Measurements from ENCODE around the gene ANO7.

The ANO7 gene, protein sequence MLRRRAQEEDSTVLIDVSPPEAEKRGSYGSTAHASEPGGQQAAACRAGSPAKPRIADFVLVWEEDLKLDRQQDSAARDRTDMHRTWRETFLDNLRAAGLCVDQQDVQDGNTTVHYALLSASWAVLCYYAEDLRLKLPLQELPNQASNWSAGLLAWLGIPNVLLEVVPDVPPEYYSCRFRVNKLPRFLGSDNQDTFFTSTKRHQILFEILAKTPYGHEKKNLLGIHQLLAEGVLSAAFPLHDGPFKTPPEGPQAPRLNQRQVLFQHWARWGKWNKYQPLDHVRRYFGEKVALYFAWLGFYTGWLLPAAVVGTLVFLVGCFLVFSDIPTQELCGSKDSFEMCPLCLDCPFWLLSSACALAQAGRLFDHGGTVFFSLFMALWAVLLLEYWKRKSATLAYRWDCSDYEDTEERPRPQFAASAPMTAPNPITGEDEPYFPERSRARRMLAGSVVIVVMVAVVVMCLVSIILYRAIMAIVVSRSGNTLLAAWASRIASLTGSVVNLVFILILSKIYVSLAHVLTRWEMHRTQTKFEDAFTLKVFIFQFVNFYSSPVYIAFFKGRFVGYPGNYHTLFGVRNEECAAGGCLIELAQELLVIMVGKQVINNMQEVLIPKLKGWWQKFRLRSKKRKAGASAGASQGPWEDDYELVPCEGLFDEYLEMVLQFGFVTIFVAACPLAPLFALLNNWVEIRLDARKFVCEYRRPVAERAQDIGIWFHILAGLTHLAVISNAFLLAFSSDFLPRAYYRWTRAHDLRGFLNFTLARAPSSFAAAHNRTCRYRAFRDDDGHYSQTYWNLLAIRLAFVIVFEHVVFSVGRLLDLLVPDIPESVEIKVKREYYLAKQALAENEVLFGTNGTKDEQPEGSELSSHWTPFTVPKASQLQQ

GRCh38 chr2:241188361-241189092 lies at the start of gene ANO7:
TSS of gene ANO7 (plus strand) at chr2:241188677. CDS start at chr2:241190064, 1,387 bp downstream.
- DNase-seq = no peak

GRCh38 chr2:241139531-241140444 lies 48.7 kb upstream of the ANO7 start:
- no peak for DNase-seq

- no peak for DNase-seq
These were observed 48.0 kb upstream of the ANO7 start for GRCh38 chr2:241140445-241140840.

GRCh38 chr2:241141214-241141770 lies 47.2 kb upstream of the ANO7 start:
- no peak for DNase-seq

DNA sequence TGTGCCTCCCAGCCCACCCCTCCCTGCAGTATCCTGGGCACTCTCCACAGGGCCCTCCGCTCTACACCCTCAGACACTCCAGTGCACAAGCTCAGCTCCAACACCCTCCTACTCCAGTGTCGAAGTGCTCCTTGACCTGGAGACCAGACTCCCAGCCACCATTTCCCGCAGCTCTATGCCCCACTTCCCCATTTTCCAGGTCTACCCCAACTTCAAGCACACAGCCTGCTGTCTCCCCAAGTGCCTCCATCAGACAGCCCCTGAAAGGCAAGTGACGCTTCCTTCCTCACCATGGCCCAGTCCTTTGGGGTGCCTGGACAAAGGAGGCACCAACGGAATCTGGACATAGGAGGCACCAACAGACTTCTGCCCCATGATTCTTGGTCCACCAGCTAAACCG lies 46.4 kb upstream of the ANO7 start:
- no peak for DNase-seq

- DNase-seq = no peak
These were observed 45.9 kb upstream of the ANO7 start for GRCh38 chr2:241142593-241142992.

- DNase-seq = no peak
These were observed 42.2 kb upstream of the ANO7 start for GRCh38 chr2:241146286-241146685.

GRCh38 chr2:241147336-241147735 lies 41.1 kb upstream of the ANO7 start:
- no peak for DNase-seq

DNA sequence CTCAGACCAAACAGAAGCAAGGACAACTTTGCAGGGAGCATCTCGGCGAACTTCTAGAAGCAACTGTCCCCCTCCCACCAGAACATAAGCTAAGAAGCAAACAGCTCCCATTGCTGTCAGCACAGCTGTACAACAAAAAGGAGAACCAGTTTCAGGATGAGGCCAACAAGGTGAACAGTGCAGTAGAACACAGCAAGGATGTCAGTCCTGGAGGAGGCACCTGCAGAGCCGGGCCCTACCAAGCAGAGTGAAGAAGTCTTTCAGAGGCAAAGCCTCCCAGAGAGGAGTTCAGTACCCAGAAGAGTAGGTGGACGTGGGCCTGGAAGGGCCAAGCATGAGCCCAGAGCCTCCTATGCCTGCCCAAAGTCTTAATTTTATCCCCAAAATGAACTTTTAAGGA lies 40.2 kb upstream of the ANO7 start:
- DNase-seq = no peak

- peak; percentile 98 for DNase-seq
These were observed 39.4 kb upstream of the ANO7 start, which contains the start of gene PASK for GRCh38 chr2:241148891-241149674. TSS of gene PASK (minus strand) at chr2:241149472. CDS start at chr2:241143032, 6,440 bp downstream.

DNA sequence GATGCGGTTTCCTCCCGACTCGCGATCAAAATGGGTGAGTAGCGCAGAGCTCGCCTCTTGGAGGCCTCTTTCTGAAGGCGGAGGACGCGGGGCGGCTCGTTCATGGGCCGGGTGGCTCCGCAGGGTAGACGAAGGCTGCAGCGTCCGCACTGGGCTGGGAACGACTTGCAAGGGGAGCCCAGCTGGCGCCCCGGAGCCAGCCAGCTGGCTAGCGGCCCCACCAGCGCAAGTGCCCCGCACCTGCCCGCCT lies 38.9 kb upstream of the ANO7 start:
- no peak for DNase-seq

DNA sequence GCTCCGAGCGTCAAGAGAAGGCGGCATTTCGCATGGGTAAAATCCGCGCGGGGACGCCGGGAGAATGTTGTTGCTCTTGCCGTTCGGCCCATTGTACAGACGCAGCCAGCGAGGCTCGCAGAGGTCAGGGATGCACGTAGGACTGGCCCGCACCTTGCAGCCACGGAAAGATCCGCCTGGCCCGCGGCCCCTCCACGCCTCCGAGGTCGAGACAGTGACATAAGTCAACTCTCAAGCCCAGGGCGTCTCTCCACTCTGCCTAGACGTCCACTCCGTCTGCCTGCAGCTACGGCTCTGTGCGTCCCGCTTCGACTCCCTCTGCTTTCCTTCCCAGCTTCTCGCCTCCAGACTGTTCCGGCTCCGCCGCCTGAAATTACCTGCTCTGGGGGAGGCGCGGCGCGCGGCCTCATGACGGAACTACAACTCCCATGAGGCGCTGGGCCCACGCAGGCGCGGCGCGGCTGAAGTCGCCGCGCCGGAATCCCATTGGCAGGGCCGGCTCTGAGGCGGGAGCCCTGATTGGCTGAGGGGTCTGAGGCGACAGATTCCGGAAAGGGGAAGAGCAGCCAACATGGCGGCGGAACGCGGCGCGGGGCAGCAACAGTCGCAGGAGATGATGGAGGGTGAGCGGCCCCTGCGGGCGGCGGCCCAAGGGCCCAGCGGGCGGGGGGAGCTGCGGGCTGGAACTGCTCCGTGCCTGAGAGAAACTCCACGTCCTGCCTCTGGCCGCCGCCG lies 38.4 kb upstream of the ANO7 start, which contains the start of gene PPP1R7:
Gene PPP1R7, plus strand, starts transcription at position 543 of the 735 bp plus-strand sequence. Its CDS starts 29 bp downstream, at position 572.
- peak; percentile 95 for DNase-seq

DNA sequence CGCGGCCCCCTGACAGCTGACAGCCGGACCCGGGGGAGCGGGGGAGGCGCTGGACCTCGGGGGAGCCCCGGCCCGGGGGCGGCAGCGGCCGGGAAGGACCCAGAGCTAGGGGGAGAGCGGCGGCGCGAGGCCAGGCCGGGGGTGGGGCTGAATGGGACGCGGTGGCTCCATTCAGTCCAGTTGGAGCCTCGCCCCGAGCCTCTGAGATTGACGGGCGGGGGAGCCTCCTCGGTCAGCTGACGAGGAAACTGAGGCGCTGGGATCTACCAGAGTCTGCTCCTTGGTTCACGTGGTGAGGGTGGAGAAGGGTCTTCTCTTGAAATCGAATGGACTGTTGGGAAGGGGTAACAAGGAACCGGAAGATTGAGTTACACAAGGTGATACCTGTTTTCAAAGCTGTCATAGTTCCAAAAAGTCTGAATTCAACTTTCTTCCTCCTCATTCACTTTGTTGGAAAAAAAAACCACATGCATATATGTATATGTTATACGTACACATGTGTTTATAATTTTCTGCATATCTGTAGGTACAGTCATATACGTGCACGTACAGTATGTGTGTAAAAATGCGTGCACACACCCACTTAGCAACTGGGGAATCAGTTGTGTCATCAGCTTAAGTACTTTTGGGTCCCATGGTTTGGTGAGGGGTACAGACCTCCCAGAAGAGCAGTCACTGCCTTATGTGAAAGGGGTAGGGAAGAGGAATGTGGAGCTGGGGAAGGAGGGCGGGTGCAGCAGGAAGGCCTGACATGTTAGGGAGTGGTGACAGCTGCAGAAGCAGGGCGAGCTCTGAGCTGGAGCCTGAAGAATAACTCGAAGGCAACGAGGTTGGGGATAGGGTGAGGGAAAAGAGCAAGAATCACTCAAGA lies 37.6 kb upstream of the ANO7 start:
- DNase-seq = no peak

- no peak for DNase-seq
These were observed 36.4 kb upstream of the ANO7 start for GRCh38 chr2:241151934-241152660.

GRCh38 chr2:241153616-241154015 lies 34.9 kb upstream of the ANO7 start:
- no peak for DNase-seq

DNA sequence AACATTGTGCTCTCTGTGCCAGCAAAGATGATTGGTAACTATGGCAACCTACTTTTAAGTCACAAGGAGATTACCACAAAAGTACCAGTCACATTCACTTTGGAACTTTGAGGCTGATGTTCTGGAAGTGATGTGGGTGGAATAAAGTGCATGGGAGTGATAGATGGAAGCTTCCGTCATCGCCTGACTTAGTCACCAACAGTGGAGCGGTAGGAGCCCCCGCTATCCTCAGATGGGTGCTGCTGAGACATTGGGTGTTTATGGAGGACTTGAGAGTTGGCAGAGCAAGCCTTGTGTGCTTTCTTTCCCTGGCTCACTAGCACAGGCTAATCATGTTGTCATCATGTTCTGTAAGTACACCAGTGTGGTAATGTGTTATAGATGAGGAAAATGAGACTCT lies 33.6 kb upstream of the ANO7 start:
- no peak for DNase-seq

DNA sequence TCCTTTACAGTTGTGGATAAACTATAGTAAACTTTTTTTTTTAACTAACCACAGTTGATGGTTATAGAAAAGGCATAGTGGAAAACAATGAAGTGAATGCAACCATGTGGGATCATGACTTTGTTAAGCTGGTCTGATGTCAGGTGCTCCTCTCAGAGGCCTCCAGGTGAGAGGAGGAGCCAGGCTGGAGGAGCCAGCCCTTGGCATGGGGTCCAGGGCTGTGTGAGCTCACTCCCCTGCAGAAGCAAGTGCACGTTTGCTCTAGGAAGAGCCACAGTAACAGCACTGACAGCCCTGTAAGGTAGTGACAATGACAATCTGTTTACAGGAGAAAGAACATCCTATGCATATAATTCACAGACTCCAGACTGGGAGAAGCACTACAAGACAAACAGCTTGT lies 32.5 kb upstream of the ANO7 start:
- no peak for DNase-seq

- no peak for DNase-seq
These were observed 31.5 kb upstream of the ANO7 start for GRCh38 chr2:241156971-241157441.

Data from hematopoietic multipotent progenitor cell treated with erythropoietin and hydrocortisone succinate and interleukin-3 and kit ligand, for 8 days (in vitro differentiated cells).